HCT116 (cell line): ENCODE measurements around the gene ZNF578.

Experiments
- CTCF ChIP-seq, 3 experiments: fragments of 200-600 bp in 1 of 3; sonication (generic) in 1 of 3; IDR thresholded peaks in 2 of 3; conservative IDR thresholded peaks in 1 of 3; 2 replicates each; pipeline ENCODE4 v1.5.1; 2012 to 2017; ENCODE audit warnings: low read depth in 2 of 3, low read length in 2 of 3, antibody characterized with exemption in 1 of 3, borderline replicate concordance in 1 of 3, control low read depth in 1 of 3, mild to moderate bottlenecking in 1 of 3, mixed read lengths in 1 of 3, mixed run types in 1 of 3, moderate library complexity in 1 of 3; ENCODE audit not compliant: insufficient read depth in 1 of 3
- EZH2phosphoT487 ChIP-seq: fragments of 200-600 bp; IDR thresholded peaks from 2 replicates; pipeline ENCODE4 v1.6.1; 2018; ENCODE audit warnings: antibody characterized with exemption, borderline replicate concordance
- POLR2A ChIP-seq: IDR thresholded peaks from 2 replicates; pipeline ENCODE4 v1.7.0; 2011; ENCODE audit warnings: borderline replicate concordance; ENCODE audit not compliant: insufficient read depth, insufficient read length; ENCODE audit errors: extremely low read depth
- POLR2AphosphoS5 ChIP-seq: IDR thresholded peaks from 2 replicates; pipeline ENCODE4 v1.6.1; 2011; ENCODE audit warnings: mild to moderate bottlenecking, low read depth, low read length, moderate library complexity
- REST ChIP-seq: IDR thresholded peaks from 2 replicates; pipeline ENCODE4 v1.6.1; 2012; ENCODE audit warnings: low read depth
- SP1 ChIP-seq: IDR thresholded peaks from 2 replicates; pipeline ENCODE4 v1.6.1; 2012; ENCODE audit warnings: low read depth

GRCh38 chr19:52533901-52534300 lies 80.5 kb downstream of the ZNF578 start:
- TF ChIP-seq POLR2A (no peak), SP1 (no peak), CTCF (IDR thresholded peaks at IDR 0.05 in 2 of 3, conservative IDR thresholded peaks at IDR 0.05 in 1 of 3; ENCODE audit: borderline replicate concordance in 1 of 3, insufficient read depth in 1 of 3, low read depth in 2 of 3, low read length in 2 of 3) (no peak), REST (no peak), POLR2AphosphoS5 (no peak), EZH2phosphoT487 (no peak)
